Right lung (tissue), 5 donors: ENCODE data around the gene DMAC2L. TPM values are rescaled to one million over a fixed set of nuclear protein-coding genes. Genes with fewer than 3 reads are reported as not detected.

Experiments
- polyA plus RNA-seq, 5 donors: library from polyadenylated mRNA; unstranded; fragments of 120-200 nt; gene quantifications; one replicate each; pipeline versions ENCODE4 v1.2.1 to v1.2.3, GENCODE V29; 2013; ENCODE audit warnings: inconsistent platforms in 1 of 5, low replicate concordance in 1 of 5; ENCODE audit not compliant: insufficient read length in 5 of 5, insufficient read depth in 1 of 5

The DMAC2L gene
- polyA plus RNA-seq, 5 donors: 18.0 to 27.3 (median 23.7) TPM

Other genes starting within 250 kb of the DMAC2L start
- gene VCPKMT, start 195.8 kb upstream of the DMAC2L start, polyA plus RNA-seq: 10 to 100 TPM; 14.0 to 20.3 (median 17.9) TPM
- gene SOS2, start 80.7 kb upstream of the DMAC2L start, polyA plus RNA-seq: 10 to 100 TPM; 26.7 to 42.3 (median 36.7) TPM
- 1 to 10 TPM; 4.2 to 7.0 (median 5.8) TPM for gene L2HGDH, start 95 bp upstream of the DMAC2L start, polyA plus RNA-seq
- gene CDKL1, start 84.6 kb downstream of the DMAC2L start, polyA plus RNA-seq: 10 to 100 TPM in 4 of 5 donors, 1 to 10 TPM in 1; 9.8 to 14.8 (median 13.6) TPM
- 10 to 100 TPM; 47.0 to 87.5 (median 66.8) TPM for gene MAP4K5, start 220.2 kb downstream of the DMAC2L start, polyA plus RNA-seq
- 10 to 100 TPM in 1 of 5 donors, 1 to 10 TPM in 4; 6.7 to 10.7 (median 8.3) TPM for gene ATL1, start 247.8 kb downstream of the DMAC2L start, polyA plus RNA-seq